HG02943 (cell line): ENCODE results near the gene ITPKC.
A peak's percentile ranks its signal among the peaks of the same experiment; 100 is the strongest.
"Not testable (repeated sequence)": the region's sequence is repeated elsewhere in the genome, so short reads cannot be mapped to it uniquely, and the experiment has no call there.

Experiments used
- ATAC-seq: cut with Tn5 transposase; IDR thresholded peaks from one replicate; pipeline ENCODE4 v1.9.1; 2021; ENCODE audit warnings: mild to moderate bottlenecking, low read depth, moderate library complexity; ENCODE audit not compliant: unreplicated experiment

Gene ITPKC

DNA sequence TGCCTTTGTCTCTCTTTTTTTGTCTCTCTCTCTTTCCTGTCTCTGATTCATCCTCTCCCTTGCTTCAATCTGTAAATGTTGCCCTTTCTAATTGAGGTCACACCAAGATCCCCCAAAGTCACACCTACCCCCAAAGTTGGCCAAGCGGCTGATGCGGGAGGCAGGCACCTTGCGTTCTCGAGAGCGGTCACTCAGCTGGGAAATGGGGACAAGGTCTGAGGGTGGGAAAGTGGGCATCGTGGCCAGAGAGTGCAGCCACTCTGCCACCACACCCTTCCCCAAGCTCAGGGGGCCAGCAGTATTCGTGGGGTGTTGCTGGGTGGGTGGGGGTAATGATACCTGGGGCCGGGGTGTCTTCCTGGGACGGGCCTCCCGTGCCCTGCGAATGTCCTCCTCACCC, 3.0 kb upstream of the ITPKC start:
- no peak for ATAC-seq

DNA sequence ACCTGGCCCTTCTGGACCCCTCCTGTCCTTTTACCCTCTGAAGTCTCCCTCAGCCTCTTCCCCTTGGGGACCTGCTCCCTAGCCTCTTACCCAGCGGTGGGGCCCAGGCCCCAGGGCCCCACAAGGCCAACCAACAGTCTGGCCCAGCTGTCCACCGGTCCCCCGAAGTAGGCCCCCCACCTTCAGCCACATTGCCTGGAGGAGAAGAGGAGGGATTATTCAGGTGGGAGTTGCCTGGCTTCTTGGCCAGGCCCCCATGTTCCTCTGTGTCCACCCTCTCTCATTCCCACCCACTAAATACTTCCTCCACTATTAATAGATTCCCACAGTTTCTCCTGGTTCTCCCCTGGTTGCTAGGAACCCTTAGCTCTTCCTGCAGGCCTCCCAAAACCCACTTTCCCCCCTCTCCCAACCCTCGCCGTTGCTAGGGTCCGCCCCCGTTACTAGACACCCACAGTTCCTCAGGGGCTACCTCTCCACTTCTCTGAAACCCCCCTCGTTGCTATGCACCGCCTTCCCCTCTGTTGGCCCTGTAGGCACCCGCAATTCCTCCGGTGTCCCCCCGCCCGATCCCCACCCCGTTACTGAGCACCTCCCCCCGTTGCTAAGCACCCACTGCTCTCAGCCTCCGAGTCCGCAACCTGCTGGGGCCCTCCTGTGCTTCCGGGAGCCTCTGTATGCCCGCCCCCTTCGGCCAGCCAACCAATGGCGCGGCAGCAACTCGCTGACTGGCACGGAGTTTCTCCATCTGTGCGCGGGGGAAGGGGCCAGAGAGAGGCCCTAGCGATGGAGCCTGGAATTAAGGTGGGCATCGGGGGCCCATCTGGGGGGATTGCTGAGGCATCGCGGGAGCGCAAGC, 2.2 kb upstream of the ITPKC start:
- ATAC-seq = peak; percentile 50

DNA sequence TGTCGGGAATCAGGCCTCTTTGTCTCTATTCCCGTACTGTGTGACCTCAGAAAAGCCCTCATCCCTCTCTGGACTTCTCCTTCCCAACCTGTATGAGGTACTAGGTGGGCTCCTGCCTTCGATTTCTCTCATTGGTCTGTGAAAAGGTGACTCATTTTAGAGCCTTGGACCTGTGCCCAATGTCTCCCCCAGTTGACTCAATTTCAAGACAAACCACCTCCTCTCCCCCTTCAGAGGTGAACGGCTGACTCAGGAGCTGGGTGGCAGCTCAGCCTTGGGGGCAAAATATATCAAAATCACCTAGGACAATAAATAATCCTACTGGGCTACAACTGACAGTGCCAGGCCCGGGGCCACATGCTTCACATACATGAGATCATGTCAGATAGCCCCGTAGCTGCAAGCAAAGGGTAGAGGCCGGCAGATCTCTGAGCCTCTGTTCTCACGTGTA, 856 bp upstream of the ITPKC start:
- no peak for ATAC-seq

DNA sequence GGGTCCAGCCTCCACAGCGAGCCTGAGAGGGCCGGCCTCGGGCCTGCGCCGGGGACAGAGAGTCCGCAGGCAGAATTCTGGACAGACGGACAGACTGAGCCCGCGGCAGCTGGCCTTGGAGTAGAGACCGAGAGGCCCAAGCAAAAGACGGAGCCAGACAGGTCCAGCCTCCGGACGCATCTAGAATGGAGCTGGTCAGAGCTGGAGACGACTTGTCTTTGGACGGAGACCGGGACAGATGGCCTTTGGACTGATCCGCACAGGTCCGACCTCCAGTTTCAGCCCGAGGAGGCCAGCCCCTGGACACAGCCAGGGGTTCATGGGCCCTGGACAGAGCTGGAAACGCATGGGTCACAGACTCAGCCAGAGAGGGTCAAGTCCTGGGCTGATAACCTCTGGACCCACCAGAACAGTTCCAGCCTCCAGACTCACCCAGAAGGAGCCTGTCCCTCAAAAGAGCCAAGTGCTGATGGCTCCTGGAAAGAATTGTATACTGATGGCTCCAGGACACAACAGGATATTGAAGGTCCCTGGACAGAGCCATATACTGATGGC, 490 bp downstream of the ITPKC start:
- ATAC-seq = no peak

DNA sequence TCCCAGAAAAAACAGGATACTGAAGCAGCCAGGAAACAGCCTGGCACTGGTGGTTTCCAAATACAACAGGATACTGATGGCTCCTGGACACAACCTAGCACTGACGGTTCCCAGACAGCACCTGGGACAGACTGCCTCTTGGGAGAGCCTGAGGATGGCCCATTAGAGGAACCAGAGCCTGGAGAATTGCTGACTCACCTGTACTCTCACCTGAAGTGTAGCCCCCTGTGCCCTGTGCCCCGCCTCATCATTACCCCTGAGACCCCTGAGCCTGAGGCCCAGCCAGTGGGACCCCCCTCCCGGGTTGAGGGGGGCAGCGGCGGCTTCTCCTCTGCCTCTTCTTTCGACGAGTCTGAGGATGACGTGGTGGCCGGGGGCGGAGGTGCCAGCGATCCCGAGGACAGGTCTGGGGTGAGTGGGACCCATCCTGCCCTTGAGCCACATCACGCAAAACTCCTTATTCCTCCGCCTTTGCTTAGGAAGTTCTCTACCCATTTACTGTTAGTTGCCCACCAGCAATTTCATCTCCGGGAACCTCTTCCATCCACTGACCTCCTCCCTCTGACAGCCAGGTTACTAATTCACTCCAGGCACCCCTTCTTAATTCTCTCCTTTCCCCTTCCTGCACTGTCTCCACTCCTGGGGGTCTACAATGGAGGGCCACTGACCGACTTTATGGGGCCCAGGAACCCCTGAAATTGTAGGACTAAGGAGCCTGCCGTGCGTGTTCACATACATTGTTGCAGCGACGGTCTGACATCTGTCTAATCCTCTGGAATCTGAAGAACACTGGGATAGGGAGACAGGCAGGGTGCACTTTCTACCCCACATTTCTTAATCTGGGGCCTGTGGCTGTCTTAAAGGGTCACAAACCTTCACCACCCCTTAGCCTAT, 1.2 kb downstream of the ITPKC start:
- ATAC-seq = no peak

DNA sequence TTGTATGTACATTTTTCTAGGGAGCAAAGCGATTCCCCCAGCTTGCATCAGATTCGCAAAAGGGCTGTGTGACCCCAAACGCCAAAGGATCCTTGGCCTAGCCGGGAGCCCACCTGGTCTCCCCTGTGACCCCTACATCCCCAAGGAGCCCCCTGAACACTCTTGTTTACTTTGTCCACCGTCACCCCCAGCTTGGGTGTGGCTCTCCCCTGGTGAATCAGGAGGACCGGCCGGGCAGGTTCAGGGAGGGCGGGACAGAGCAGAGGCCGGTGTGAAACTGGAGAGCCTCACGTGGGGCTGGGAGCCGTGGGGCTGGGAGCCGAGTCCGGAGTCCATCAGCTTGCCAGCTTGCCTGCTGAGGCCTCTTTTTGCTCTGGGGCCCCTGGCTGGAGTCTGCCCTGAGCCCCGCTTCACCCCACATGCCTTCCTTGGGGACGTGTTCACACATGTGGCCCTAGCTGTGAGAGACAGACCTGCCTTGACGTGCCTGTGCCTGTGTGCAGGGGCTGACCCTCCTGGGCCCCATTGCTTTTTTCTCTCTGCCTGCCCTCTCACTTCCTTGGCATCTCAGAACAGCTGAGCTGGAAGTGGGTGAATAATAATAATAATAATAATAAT, 2.0 kb downstream of the ITPKC start:
- no peak for ATAC-seq

DNA sequence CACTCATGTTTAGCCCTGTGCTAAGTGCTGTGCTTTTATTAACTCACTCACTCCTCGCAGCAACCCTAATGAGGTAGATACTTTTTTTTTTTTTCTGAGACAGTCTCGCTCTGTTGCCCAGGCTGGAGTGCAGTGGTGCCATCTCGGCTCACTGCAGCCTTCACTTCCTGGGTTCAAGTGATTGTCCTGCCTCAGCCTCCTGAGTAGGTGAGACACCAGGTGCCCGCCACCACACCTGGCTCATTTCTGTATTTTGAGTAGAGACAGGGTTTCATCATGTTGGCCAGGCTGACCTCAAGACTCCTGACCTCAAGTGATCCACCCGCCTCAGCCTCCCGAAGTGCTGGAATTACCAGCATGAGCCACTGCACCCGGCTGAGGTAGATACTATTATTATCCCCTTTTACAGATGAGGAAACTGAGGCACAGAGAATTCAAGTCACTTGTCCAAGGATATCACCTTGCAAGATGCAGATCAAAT, 2.5 kb downstream of the ITPKC start:
- no peak for ATAC-seq

DNA sequence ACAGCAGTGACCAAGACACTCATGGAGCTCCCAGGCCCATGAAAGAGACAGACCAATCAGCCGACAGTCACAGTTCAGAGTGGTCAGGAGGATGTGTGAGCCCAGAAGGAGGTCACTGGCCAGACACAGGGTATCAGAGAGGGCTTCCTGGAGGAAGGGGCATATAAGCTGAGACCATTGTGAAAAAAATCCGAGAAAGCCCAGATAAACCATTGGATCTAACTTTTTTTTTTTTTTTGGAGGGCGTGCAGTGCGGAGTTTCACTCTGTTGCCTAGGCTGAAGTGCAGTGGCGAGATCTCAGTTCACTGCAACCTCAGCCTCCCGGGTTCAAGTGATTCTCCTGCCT, 4.2 kb downstream of the ITPKC start:
- ATAC-seq = no peak

DNA sequence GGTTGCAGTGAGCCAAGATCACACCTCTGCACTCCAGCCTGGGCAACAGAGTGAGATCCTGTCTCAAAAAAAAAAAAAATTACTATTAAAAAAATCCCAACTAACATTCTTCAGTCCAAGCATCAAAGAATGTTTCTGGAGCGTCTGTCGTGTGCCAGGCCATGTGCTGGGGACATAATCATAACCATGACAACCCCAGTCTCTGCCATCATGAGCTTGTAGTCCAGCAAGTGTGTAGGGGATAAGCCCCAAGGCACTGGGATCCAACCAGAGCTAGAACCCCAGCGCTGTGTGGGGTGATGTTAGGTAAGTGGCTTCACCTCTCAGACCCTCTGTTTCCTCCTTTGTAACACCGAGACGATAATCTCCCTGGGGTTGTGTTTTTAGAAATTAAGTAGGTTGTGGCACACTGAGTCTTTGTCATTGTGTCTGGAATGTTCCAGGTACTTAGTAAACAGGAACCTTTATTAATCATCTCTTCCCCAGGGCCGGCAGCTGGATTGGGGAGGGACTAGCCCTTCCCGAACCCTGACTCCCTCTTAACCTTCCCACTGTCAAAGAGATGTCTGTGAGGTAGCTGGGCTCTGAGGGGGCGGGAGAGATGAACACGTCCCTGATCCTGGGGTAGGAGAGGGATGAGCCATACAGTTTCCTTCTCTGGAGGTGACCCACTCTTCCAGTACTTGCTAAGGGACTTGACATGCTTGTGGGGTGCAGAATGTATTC, 5.2 kb downstream of the ITPKC start:
- no peak for ATAC-seq

DNA sequence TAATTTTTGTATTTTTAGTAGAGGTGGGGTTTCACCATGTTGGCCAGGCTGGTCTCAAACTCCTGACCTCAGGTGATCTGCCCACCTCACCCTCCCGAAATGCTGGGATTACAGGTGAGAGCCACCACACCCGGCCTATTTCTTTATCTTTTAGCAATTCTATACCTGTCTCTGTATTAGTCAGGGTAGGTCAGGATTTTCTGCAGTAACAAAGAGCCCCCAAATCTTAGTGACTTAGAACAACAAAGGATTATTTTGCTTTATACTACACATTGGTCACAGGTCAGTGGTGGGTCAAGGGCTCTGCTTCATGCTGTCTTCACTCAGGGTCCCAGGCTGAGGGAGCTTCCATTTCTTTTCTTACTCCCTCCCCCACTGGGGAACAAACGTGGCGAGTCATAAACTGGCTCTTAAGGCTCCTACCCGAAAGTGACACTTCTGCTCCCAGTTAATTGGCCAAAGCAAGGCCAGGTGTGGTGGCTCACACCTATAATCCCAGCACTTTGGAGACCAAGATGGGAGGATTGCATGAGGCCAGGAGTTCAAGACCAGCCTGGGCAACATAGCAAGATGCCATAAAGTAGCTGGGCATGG, 6.8 kb downstream of the ITPKC start:
- ATAC-seq = no peak

DNA sequence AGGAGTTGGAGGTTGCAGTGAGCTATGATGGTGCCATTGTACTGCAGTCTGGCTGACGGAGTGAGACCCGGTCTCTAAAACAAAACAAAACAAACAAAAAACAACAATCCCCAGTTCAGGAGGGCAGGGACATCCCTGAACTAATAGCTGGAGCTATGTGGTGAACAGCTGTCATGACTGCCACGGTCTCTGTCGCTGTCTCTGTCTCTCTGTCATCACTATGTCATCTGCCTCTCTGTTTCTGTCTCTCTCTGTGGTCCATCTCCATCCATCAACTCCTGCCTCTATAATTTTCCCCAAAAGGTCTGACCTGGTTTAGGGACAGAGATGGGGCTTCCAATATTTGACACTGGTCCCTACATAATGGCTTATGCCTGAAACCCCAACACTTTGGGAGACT, 7.4 kb downstream of the ITPKC start:
- no peak for ATAC-seq

DNA sequence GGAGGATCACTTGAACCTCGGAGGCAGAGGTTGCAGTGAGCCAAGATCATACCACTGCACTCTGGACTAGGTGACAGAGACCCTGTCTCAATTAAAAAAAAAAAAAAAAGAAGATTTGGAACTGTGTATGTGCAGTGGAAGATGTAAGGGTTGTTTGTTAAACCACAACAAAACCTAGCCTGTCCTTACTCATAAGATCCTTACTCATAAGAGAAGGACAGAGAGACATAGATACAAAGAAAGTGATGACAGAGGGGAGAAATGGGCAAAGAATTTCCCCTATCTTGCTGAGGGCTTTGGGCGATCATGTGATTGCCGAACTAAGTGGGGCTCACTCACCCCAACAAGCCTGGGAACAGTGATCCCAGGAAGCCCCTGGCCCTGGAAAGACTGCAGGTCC, 7.9 kb downstream of the ITPKC start:
- no peak for ATAC-seq

DNA sequence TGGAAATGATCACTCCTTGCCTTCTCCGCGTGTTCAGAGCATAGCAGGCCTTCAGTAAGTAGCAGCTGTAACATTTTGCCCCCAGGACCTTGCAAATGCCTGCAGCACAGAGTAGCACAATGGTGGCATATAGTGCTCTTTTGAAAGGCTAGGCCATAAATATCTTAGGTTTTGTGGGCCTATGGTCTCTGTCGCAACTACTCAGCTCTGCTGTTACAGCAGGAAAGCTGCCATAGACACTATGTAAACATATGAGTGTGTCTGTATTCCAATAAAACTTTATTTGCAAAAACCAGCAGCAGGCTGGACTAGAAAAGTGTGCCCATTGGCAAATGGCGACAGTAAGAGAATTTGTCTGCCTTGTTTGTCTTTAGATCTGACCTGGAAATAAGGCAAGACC, 9.4 kb downstream of the ITPKC start:
- no peak for ATAC-seq

DNA sequence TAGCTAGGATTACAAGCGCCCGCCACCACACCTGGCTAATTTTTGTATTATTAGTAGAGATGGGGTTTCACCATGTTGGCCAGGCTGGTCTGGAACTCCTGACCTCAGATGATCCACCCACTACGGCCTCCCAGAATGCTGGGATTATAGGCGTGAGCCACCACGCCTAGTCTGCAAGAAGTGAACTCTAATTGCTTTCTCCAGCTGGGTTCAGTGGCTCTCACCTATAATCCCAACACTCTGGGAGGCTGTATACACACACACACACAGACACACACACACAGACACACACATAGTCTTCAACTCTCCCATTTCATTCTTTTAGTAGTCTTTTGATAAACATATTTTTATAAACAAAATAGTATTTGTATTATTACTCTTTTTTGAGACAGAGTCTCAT, 13.2 kb downstream of the ITPKC start:
- not testable (repeated sequence) for ATAC-seq

DNA sequence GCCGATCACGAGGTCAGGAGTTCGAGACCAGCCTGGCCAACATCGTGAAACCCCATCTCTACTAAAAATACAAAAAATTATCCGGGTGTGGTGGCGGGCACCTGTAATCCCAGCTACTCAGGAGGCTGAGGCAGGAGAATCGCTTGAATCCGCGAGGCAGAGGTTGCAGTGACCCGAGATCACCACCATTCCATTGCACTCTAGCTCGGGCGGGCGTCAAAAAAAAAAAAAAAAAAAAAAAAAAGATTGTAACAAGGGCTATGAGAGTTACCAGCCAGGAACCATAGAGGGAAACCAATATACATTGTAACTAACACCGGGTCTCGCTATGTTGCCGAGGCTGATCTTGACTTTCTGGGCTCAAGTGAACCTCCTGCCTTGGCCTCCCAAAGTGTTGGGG, 15.4 kb downstream of the ITPKC start:
- ATAC-seq = not testable (repeated sequence)

DNA sequence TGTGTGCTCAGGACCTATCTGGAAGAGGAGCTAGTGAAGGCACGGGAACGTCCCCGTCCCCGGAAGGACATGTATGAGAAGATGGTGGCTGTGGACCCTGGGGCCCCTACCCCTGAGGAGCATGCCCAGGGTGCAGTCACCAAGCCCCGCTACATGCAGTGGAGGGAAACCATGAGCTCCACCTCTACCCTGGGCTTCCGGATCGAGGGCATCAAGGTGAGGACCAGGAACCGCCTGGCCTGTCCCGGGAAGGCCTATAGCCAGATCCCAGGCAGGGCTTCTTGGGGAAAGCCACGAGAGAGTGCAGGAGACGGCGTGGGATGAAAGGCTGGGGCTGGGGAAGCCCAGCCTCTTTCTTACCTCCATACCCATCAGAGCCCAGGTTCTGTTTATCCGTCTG, 16.2 kb downstream of the ITPKC start:
- no peak for ATAC-seq

DNA sequence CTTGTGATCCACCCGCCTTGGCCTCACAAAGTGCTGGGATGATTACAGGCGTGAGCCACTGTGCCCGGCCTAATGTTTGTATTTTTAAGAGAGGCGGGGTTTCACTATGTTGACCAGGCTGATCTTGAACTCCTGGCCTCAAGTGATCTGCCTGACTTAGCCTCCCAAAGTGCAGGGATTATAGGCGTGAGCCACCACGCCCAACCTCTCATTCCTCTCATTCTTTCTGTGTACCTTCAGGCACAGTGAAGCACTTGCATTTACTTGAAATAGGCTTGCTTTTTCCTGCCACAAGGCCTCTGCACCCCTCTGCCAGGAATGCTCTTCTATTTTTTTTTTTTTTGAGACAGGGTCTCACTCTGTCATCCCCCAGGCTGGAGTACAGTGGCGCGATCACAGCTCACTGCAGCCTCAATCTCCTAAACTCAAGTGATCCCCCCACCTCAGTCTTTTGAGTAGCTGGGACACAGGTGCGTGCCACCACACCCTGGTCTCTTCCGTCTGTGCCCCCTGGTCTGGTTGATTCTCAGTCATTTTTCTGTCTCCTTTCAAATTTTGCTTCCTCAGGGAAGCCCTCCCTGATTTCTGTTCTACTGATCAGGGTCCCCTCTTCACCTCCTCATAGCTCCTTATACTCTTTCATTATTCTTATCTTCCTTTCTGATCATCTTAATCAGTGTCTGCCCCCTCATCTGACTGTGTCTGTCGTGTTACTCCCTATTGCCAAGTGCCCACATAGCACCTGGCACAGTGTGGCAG, 18.3 kb downstream of the ITPKC start:
- no peak for ATAC-seq

DNA sequence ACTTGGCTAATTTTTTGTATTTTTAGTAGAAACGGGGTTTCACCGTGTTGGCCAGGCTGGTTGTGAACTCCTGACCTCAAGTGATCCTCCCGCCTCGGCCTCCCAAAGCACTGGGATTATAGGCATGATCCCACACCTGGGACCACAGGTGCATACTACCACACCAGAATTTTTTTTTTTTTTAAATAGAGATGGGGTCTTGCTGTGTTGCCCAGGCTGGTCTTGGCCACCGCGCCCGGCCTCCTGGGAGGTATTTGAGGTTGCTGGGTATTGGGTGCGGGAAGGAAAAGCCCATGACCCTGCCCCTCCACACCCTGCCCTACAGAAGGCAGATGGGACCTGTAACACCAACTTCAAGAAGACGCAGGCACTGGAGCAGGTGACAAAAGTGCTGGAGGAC, 19.7 kb downstream of the ITPKC start:
- ATAC-seq = no peak

DNA sequence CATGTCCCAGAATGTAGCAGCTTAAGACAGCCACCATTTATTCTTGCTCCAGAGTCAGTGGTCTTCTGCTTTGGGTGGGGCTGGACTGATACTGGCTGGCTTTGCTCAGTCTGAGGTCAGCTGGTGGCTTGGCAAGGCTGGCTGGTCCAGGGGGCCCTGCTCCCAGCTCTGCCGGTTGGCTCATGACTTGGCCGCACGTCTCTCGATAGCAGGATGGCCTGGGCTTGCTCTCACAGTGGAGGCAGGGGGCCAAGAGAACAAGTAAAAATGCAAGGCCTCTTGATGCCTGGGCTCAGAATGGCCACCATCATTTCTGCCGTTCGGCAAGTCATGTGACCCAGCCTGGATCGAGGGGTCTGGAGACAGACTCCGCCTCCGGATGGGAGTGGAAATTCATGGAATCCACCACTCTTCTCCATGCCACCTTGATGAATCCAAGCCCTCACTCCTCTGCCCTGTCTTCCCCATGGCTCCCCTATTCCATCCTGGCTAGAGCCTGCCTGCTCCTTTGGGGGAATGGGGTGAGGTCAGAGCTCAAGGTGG, 20.3 kb downstream of the ITPKC start:
- ATAC-seq = no peak
